Kidney glomerular epithelial cell (primary cell): Measurements from ENCODE around the gene EPHA3.

Experiments used
- DNase-seq: peaks from one replicate; lab custom pipeline; 2025; lab: John Stamatoyannopoulos, UW

EPHA3 gene

GRCh38 chr3:89145995-89146394 is 38.6 kb downstream of the EPHA3 start:
- DNase-seq: peak; percentile 85

GRCh38 chr3:89154416-89154815 is 47.0 kb downstream of the EPHA3 start:
- no peak for DNase-seq

DNA sequence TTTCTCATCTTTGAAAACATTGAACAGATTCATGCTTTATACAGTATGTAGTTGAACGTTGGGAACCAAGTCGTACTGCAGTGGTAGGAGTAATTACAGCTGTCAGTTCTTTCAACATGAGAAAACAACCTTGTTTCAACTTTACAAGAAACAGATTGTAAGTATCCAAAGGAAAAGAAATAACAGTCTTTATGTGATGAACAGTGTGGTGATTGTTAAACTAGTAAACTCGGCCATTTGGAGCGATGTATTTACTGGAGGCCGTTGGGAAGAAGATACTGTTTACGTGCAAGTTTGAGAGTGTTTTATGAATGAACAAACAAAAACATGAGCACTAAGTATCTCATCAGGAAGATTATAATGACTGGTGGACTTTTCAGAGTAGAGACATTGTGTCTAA is 48.4 kb downstream of the EPHA3 start:
- DNase-seq: no peak

DNA sequence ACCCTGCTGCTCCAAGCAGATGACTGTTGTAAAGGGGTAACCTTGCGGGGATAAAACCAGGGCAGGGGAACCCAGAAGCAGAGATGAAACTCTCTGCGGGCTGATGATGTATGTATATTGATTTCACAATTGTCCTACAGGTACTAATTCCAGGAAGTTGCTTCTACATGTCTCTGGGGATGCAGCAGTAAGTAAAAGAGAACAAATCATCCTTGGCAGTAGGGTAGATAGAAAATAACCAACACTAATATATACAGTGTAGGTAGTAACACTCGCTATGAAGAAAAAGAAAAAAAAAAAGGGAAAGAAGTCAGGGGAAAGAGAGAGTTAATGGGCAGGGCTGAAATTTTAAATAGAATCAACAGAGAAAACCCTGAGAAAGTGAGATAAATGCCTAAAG is 50.2 kb downstream of the EPHA3 start:
- DNase-seq: no peak

- DNase-seq: no peak
Observed at GRCh38 chr3:89159605-89160004, 52.2 kb downstream of the EPHA3 start.

DNA sequence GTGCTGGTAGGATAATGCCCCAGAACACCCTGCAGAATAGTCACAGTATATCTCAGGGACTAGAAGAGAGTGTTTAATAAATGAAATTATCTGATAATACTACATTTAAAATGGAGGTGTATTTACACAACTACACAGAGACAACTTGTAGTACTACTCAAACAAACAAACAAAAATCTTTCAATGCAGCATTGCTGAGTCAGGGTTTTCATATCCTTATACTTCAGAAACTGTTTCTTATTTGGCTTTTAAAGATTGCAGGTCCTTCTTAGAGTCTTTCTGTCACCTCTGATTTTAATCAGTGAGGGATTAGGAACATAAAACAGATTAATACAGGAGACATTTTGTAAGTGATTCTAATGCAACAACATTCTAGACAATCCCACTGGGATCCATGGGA is 57.4 kb downstream of the EPHA3 start:
- DNase-seq: no peak

DNA sequence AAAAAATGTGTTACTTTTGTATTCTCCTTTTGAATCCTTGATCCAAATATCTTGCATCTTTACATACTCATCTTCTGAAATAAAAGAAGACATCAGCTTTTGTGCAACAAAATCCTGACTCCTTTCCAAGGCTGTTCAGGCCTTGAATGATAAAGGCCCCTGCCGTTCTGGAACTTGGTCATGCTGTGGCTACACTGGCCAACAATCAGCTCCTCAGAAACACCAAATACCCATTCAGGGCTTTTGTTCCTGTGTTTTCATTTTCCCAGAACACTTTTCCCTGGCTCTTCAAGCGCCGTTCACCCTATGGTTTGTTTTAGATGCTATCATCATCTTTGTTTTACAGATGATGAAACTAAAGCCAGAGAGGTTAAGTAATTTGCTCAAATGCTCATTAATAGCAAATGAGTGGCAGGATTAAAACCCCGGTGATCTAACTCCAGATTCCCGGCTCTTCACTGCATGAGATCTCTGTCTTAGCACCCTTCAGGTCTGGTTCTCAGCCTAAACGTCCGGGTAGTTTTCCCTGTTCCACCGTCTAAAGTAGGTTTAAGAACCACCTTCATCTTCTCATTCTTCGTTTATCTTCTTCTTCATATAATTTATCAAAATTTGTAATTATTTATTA is 58.3 kb downstream of the EPHA3 start:
- DNase-seq: no peak

DNA sequence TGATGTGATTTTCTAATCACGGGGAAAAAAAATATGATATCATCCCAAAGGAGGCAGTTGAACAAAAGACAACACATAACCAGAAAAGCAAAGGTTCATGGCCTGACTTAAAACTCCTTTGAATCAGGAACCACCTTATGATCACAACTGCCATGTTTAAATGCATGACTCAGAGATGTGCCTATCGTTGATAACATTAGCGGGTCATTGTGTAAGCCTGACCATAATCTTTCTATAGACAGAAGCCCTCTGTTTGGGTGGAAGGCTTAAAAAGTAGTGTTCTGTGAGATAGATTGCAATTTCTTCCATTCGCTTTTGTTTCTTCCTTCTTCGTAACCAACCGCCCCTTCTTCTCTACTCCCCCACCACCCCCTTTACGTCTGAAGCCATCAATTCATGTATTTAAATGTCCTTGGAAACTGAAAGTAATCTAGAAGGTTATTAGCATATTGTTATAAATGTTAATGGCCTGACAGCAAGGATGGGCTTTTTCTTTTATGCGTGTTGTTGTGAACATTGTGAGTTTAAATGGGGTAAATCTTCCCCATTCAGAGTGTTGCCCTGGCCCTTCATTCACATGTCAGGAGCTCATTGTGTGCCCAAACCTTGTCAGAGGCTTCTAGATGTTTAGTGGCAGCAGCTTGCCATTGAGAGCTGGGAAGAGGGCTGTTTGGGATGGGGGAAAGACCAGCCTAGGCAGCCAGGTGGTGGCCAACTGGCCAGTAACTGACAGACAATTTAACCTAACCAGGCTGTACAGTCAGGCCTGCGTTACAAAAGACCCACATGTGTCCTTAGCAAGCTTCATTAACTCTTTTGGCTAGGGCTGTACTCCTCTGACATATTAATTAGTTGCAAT is 64.5 kb downstream of the EPHA3 start:
- DNase-seq: no peak

DNA sequence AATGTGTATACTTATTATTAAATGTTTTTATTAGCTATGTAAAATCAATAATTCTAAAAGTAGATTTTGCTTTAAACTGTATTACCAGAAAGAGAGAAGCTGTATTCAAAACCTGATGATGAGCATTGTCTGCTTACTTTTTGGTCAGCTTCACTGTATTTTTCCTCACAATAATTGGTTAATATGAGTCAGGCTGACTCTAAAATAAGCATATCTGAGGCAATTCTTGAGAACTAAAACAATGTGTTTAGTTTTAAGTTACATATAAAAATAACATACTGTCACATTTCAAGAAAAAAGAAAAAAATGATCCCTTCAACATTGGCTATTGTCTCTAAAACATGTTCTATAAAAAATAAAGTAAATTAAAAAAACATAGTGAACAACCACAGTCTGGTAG is 66.1 kb downstream of the EPHA3 start:
- DNase-seq: no peak

GRCh38 chr3:89179355-89180001 is 72.1 kb downstream of the EPHA3 start:
- DNase-seq: no peak

GRCh38 chr3:89180334-89180733 is 72.9 kb downstream of the EPHA3 start:
- DNase-seq: peak; percentile 14

DNA sequence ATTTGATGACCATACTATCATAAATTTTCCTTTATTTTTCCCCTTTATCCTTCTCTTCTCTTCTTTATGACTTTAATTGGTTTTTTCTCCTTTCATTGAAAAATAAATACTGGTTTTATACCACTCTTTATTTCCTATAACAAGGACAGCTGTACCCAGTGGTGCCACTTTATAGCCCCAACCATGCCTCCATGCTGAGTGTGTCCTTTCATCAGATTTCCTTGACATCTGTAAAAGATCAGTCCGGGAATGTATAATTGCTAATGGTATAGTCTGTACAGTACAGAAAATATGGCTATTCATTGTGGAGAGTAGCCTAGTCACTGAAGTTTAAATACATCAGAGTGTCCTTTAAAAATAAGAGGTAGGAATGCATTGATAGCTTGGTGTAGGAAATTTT is 74.6 kb downstream of the EPHA3 start:
- DNase-seq: no peak

GRCh38 chr3:89184151-89184995 is 77.0 kb downstream of the EPHA3 start:
- no peak for DNase-seq

- DNase-seq: no peak
Observed at GRCh38 chr3:89186456-89186855, 79.0 kb downstream of the EPHA3 start.

DNA sequence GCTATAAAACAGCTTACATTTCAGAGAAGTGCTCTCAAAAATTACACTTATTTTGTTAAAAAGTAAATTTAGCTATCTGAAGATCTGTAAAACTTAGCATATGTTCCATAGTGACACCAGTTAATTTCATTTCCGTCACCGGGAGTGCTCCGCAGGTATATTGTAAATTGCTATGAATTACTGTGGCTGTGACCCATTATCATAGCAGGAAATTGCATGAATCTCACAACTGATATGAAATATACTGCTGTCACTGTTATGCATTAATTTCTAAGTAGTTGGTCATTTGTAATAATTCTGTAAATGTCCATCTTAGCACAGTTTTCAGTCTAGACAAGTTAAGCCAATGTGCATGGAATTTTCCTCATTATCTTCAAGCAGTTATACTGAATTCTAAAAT is 91.2 kb downstream of the EPHA3 start:
- no peak for DNase-seq

DNA sequence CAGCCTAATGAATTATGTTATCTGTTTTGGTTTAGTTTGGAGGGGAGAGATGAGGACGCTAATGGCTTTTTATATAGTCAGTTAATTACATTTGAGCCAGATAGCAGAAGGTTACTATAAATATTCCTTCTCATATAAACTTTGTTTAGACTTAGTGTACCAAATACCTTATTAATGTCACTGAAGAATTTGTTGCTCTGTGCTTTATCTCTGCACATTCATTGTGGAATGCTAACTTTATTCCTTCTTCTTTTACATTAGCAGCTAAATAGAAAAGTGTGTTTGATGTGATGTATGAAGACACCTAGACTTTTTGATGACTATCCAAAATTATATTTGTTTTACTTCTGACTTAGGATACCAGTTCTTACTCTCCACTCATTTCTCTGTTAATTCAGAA is 105.2 kb downstream of the EPHA3 start:
- DNase-seq: no peak

DNA sequence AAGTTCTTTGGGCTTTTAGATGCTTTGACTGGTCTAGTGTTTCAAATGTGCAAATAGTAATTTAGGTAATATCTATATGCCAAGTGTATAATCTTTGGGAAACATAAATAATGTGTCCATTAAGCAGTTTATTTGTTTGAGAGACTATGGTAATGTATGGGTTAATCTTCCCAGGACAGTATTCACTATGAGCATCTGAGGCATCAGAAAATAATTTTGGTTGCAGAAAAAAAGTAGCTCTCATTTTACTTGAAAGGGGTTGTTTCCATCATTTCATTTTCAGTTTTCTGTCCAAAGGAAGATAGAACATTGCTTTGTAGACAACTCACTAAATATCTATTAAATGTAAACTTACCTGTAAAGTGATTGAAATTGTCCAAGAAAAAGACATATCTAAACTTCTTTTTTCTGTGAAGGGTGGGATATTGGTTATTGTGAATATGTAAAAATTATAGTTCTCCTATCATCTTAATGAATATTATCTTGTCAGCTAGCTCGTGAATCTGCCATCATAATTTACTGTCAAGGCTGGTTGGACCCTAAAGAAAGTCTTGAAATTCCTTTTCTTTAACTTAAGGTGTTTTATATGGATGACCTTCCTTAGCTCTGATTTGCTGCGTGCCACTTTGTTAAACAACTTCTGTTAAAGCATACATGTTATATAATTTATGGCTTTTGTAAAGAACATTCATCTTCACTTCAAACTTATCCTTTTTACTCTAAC is 108.8 kb downstream of the EPHA3 start:
- DNase-seq: no peak

- no peak for DNase-seq
Observed at GRCh38 chr3:89217148-89217685, 109.8 kb downstream of the EPHA3 start.

DNA sequence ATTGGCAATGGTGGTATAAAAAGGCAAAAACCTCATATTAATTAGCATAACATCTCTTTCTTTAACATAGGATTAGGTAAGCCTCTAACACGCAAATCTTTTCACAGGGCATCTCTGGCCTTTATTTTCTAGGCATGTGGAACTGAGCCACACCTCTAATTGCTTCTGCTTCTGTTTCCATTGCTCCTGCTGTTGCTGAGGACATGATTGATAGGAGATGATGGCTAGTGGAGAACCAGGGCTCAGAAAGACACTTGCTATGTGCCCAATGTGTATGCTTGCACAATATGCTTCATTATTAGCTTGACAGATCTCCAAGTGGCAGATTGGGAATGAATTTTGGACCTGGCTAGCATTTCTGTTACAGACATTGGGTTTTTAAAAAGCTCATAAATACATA is 114.5 kb downstream of the EPHA3 start:
- DNase-seq: no peak

DNA sequence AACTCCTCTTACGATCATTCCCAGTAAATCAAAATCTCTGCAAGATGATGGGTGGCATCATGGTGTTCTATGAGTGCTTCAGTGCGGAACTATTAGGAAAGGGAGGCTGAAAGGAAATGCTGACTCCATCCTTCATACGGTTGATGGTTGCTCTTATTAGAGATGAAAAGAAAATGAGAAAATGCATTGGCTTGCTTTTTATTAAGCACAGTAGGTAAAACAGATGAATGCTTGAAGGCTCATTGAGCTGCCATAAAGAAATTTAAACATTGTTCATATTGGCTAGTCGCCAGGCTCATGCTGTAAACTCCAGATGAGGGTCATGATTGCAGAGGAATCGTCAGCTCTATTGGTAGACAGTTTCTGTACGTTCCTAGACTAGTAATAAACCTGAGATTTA is 115.8 kb downstream of the EPHA3 start:
- DNase-seq: no peak

- no peak for DNase-seq
Observed at GRCh38 chr3:89227218-89227617, 119.8 kb downstream of the EPHA3 start.
